Measurements from ENCODE around the gene TRPM3. TPM values are rescaled to one million over a fixed set of nuclear protein-coding genes. Genes with fewer than 3 reads are reported as not detected.
"Not testable (repeated sequence)": the region's sequence is repeated elsewhere in the genome, so short reads cannot be mapped to it uniquely, and the experiment has no call there.

Gene TRPM3
- total RNA-seq, 2 donors from 2014 or later = not detected

GRCh38 chr9:71001780-71002386 is 119.5 kb downstream of the TRPM3 start:
- Mint-ChIP-seq H3K27me3 (peaks cover 4% of the 10 kb centered on the region), H3K27ac (no peak overlapping the region), H3K4me1 (no peaks in the 10 kb centered on the region), H3K9me3 (peaks cover 8% of the 10 kb centered on the region), H3K36me3 (ENCODE audit: low read depth) (no peaks in the 10 kb centered on the region), H3K4me3 (no peak overlapping the region)
- no peak for ATAC-seq (replicated peaks)

GRCh38 chr9:70998962-70999361 is 122.5 kb downstream of the TRPM3 start:
- Mint-ChIP-seq H3K36me3 (ENCODE audit: low read depth) (no peaks in the 10 kb centered on the region), H3K4me1 (no peaks in the 10 kb centered on the region), H3K27ac (no peak overlapping the region), H3K4me3 (no peak overlapping the region), H3K27me3 (peaks cover 4% of the 10 kb centered on the region), H3K9me3 (no peaks in the 10 kb centered on the region)
- no peak for ATAC-seq (replicated peaks)

GRCh38 chr9:70995511-70995910 is 125.9 kb downstream of the TRPM3 start:
- no peak for ATAC-seq (replicated peaks)
- Mint-ChIP-seq H3K27ac (no peak overlapping the region), H3K4me3 (no peak overlapping the region), H3K27me3 (peaks cover 3% of the 10 kb centered on the region), H3K36me3 (ENCODE audit: low read depth) (no peaks in the 10 kb centered on the region), H3K4me1 (no peaks in the 10 kb centered on the region), H3K9me3 (peaks cover 3% of the 10 kb centered on the region)

GRCh38 chr9:70994582-70994981 is 126.8 kb downstream of the TRPM3 start:
- ATAC-seq (replicated peaks) = no peak
- H3K27ac Mint-ChIP-seq = no peak overlapping the region
- peaks cover 3% of the 10 kb centered on the region for H3K9me3 Mint-ChIP-seq
- H3K4me1 Mint-ChIP-seq = no peaks in the 10 kb centered on the region
- H3K36me3 Mint-ChIP-seq (ENCODE audit: low read depth) = no peaks in the 10 kb centered on the region
- peaks cover 3% of the 10 kb centered on the region for H3K27me3 Mint-ChIP-seq
- H3K4me3 Mint-ChIP-seq = no peak overlapping the region

GRCh38 chr9:70988551-70988950 is 132.9 kb downstream of the TRPM3 start:
- no peak for ATAC-seq (replicated peaks)
- no peaks in the 10 kb centered on the region for H3K4me1 Mint-ChIP-seq

GRCh38 chr9:70987986-70988385 is 133.4 kb downstream of the TRPM3 start:
- H3K36me3 Mint-ChIP-seq (ENCODE audit: low read depth) = no peaks in the 10 kb centered on the region
- H3K9me3 Mint-ChIP-seq = peaks cover 7% of the 10 kb centered on the region
- H3K4me3 Mint-ChIP-seq = no peak overlapping the region
- H3K27ac Mint-ChIP-seq = no peak overlapping the region
- no peak for ATAC-seq (replicated peaks)
- no peaks in the 10 kb centered on the region for H3K4me1 Mint-ChIP-seq
- peaks cover 6% of the 10 kb centered on the region for H3K27me3 Mint-ChIP-seq

More at GRCh38 chr9:70988551-70988950, 132.9 kb downstream of the TRPM3 start:
- Mint-ChIP-seq H3K4me3 (no peak overlapping the region), H3K27me3 (peaks cover 3% of the 10 kb centered on the region), H3K27ac (no peak overlapping the region), H3K9me3 (peaks cover 3% of the 10 kb centered on the region), H3K36me3 (ENCODE audit: low read depth) (no peaks in the 10 kb centered on the region)

- H3K4me3 Mint-ChIP-seq = no peak overlapping the region
- no peak for ATAC-seq (replicated peaks)
- peaks cover 7% of the 10 kb centered on the region for H3K27me3 Mint-ChIP-seq
- H3K36me3 Mint-ChIP-seq (ENCODE audit: low read depth) = no peaks in the 10 kb centered on the region
- no peaks in the 10 kb centered on the region for H3K4me1 Mint-ChIP-seq
- H3K9me3 Mint-ChIP-seq = peaks cover 13% of the 10 kb centered on the region
- no peak overlapping the region for H3K27ac Mint-ChIP-seq
These were observed 134.4 kb downstream of the TRPM3 start for GRCh38 chr9:70986984-70987383.

- H3K4me3 Mint-ChIP-seq = no peak overlapping the region
- H3K4me1 Mint-ChIP-seq = no peaks in the 10 kb centered on the region
- no peak overlapping the region for H3K27ac Mint-ChIP-seq
- no peak for ATAC-seq (replicated peaks)
- H3K36me3 Mint-ChIP-seq (ENCODE audit: low read depth) = no peaks in the 10 kb centered on the region
- H3K9me3 Mint-ChIP-seq = peaks cover 10% of the 10 kb centered on the region
- H3K27me3 Mint-ChIP-seq = peaks cover 4% of the 10 kb centered on the region
These were observed 137.6 kb downstream of the TRPM3 start for GRCh38 chr9:70983723-70984295.

- Mint-ChIP-seq H3K9me3 (peaks cover 10% of the 10 kb centered on the region), H3K4me3 (no peak overlapping the region), H3K27me3 (peaks cover 4% of the 10 kb centered on the region), H3K36me3 (ENCODE audit: low read depth) (no peaks in the 10 kb centered on the region), H3K27ac (no peak overlapping the region), H3K4me1 (no peaks in the 10 kb centered on the region)
- ATAC-seq (replicated peaks) = no peak
These were observed 140.1 kb downstream of the TRPM3 start for GRCh38 chr9:70981312-70981711.

GRCh38 chr9:70979966-70980365 is 141.5 kb downstream of the TRPM3 start:
- Mint-ChIP-seq H3K27me3 (peaks cover 4% of the 10 kb centered on the region), H3K9me3 (peaks cover 10% of the 10 kb centered on the region), H3K4me3 (no peak overlapping the region), H3K36me3 (ENCODE audit: low read depth) (no peaks in the 10 kb centered on the region), H3K27ac (no peak overlapping the region), H3K4me1 (no peaks in the 10 kb centered on the region)
- no peak for ATAC-seq (replicated peaks)

- Mint-ChIP-seq H3K9me3 (peaks cover 6% of the 10 kb centered on the region), H3K27me3 (peaks cover 2% of the 10 kb centered on the region), H3K27ac (no peak overlapping the region), H3K4me1 (no peaks in the 10 kb centered on the region), H3K4me3 (no peak overlapping the region), H3K36me3 (ENCODE audit: low read depth) (no peaks in the 10 kb centered on the region)
- ATAC-seq (replicated peaks) = no peak
These were observed 143.3 kb downstream of the TRPM3 start for GRCh38 chr9:70978085-70978484.

GRCh38 chr9:70975821-70976220 is 145.6 kb downstream of the TRPM3 start:
- no peak for ATAC-seq (replicated peaks)
- H3K36me3 Mint-ChIP-seq (ENCODE audit: low read depth) = no peaks in the 10 kb centered on the region
- no peaks in the 10 kb centered on the region for H3K9me3 Mint-ChIP-seq
- no peaks in the 10 kb centered on the region for H3K27me3 Mint-ChIP-seq
- no peak overlapping the region for H3K27ac Mint-ChIP-seq
- H3K4me3 Mint-ChIP-seq = no peak overlapping the region
- no peaks in the 10 kb centered on the region for H3K4me1 Mint-ChIP-seq

- no peak for ATAC-seq (replicated peaks)
- Mint-ChIP-seq H3K36me3 (ENCODE audit: low read depth) (no peaks in the 10 kb centered on the region), H3K4me1 (no peaks in the 10 kb centered on the region), H3K27me3 (no peaks in the 10 kb centered on the region), H3K27ac (no peak overlapping the region), H3K9me3 (no peaks in the 10 kb centered on the region), H3K4me3 (no peak overlapping the region)
These were observed 149.7 kb downstream of the TRPM3 start for GRCh38 chr9:70971723-70972122.

- ATAC-seq (replicated peaks); H3K9me3 Mint-ChIP-seq; H3K36me3 Mint-ChIP-seq (ENCODE audit: low read depth); H3K4me1 Mint-ChIP-seq; H3K27ac Mint-ChIP-seq; H3K4me3 Mint-ChIP-seq; H3K27me3 Mint-ChIP-seq: not testable (repeated sequence)
These were observed 155.0 kb downstream of the TRPM3 start for GRCh38 chr9:70966380-70966779.

GRCh38 chr9:70964861-70965260 is 156.6 kb downstream of the TRPM3 start:
- Mint-ChIP-seq H3K27me3 (no peaks in the 10 kb centered on the region), H3K4me3 (no peak overlapping the region), H3K36me3 (ENCODE audit: low read depth) (no peaks in the 10 kb centered on the region), H3K4me1 (no peaks in the 10 kb centered on the region), H3K9me3 (no peaks in the 10 kb centered on the region), H3K27ac (no peak overlapping the region)
- ATAC-seq (replicated peaks) = no peak

All from activated T-helper 17 cell treated with anti-CD3 and anti-CD28 coated beads, Interleukin-2, amount 50 U/mL, for 72 hours (primary cell).